NCI-H2081 (cell line): Measurements from ENCODE around the gene OSBP.
A peak's percentile ranks its signal among the peaks of the same experiment; 100 is the strongest.
"Not testable (repeated sequence)": the region's sequence is repeated elsewhere in the genome, so short reads cannot be mapped to it uniquely, and the experiment has no call there.

Experiments
- DNase-seq, 2 experiments: peaks; one replicate each; lab custom pipeline; 2025; lab: John Stamatoyannopoulos, UW

OSBP gene

DNA sequence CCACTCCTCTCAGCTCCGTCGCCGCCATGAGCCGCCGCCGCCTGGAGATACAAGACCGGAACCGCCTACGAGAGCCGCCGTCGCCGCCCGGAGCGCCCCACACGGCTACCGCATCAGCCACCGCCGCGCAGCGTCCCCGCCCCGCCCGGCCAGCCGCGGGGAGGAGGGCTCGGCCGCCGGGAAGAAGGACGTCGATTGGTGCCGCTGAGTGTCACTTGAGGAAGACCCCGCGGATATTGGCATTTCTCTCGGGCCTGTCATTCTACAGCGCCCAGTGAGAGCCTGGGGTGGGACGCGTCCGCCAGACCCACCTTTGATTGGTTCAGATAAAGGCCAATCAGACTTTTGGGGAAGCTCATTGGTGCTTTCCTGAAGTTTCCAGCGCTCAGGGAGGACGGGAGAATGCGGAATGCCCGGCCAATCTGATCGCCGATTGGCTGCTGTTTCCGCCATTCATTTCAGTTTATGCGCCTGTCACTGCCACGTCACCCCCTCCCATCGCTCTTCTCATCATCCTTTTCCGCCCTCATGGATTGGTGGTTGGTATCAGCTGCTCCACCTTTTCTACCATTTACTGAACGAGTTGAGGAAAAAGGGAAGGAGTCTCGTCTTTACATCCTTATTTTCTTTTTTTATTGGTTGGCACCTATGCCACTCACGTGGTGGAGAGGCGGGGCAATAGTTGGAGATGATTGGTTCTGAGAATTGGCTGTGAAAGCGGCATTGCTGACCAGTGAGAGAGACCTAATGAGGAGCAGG, at the start of gene OSBP:
TSS of gene OSBP (minus strand) at position 138 of the 759 bp plus-strand sequence. CDS start at position 28, 110 bp downstream.
- peak; percentile 100 for DNase-seq

- no peak for DNase-seq
These were observed 45.0 kb upstream of the OSBP start for GRCh38 chr11:59660621-59661020.

DNA sequence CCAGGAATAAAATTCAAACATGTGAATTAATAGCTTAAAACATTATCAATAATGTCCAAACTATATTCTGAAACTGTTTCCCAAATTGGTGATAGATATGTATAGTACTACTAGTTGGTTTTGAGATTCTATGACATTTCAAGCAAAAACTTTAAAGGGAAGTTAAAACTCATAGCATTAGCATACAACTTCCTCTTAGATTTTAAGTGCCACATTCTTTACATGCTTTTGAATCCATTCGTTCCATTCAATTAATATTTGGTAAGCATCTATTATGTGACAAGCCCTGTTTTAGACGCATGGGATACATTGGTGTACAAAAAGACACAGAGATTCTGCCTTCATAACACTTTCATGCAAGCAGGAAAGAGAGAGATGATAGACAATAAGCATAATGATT, 44.4 kb upstream of the OSBP start:
- DNase-seq = no peak

DNA sequence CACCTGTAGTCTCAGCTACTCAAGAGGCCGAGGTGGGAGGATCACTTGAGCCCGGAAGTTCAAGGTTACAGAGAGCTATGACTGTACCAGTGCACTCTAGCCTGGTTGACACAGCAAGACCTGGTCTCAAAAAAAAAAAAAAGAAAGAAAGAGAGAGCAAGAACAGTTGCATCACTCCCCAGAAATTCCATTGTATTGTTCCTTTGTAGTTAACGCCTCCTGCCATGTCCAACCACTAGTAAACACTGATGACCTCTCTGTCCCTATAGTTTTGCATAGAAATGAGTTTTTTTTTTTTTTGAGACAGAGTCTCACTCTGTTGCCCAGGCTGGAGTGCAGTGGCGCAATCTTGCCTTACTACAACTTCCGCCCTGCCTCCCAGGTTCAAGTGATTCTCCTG, 42.5 kb upstream of the OSBP start:
- no peak for DNase-seq

- DNase-seq = no peak
These were observed 39.3 kb upstream of the OSBP start for GRCh38 chr11:59654893-59655292.

- no peak for DNase-seq
These were observed 31.8 kb upstream of the OSBP start for GRCh38 chr11:59647245-59647980.

- no peak for DNase-seq
These were observed 29.0 kb upstream of the OSBP start for GRCh38 chr11:59644528-59644927.

DNA sequence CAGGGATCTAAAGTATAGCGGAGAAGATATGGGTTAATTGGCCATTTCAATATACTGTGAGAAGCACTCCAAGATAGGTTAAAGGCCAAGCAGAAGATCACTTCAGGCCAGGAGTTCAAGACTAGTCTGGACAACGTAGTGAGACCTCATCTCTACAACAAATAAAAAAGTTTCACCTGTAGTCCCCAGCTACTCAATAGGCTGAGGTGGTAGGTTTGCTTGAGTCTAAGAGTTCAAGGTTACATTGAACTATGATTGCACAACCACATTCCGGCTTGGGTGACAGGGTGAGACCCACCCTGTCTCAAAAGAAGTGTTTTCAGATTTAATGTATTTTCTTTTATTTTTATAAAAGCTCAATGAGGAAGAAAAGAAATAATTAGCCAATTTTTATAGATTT, 27.8 kb upstream of the OSBP start:
- no peak for DNase-seq

GRCh38 chr11:59641156-59641555, 25.6 kb upstream of the OSBP start:
- no peak for DNase-seq

- DNase-seq = no peak
These were observed 14.9 kb upstream of the OSBP start for GRCh38 chr11:59630493-59630892.

DNA sequence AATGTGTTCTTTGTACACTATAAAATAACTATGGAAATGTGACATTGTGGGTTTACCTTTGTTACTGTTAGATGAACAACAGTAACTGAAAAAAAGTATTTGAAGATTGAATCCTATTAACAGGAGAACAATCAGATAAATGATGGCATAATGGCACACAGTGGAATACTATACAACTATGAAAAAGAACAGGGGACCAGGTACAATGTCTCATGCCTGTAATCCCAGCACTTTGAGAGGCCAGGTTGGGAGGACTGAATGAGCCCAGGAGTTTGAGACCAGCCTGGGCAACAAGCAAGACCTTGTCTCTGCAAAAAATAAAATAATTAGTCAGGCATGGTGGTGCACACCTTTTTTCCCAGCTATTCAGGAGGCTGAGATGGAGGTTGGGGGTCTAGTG, 14.4 kb upstream of the OSBP start:
- no peak for DNase-seq

DNA sequence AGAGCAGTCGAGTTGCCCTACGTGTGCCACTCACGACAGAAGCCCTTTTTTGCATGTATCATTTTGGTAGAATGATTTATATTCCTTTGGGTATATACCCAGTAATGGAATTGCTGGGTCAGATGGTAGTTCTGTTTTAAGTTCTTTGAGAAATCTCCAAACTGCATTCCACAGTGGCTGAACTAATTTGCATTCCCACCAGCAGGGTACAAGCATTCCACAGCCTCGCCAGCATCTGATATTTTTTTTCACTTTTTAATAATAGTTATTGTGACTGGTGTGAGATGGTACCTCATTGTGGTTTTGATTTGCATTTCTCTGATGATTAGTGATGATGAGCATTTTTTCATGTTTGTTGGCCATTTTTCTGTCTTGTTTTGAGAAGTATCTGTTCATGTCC, 11.4 kb upstream of the OSBP start:
- not testable (repeated sequence) for DNase-seq

DNA sequence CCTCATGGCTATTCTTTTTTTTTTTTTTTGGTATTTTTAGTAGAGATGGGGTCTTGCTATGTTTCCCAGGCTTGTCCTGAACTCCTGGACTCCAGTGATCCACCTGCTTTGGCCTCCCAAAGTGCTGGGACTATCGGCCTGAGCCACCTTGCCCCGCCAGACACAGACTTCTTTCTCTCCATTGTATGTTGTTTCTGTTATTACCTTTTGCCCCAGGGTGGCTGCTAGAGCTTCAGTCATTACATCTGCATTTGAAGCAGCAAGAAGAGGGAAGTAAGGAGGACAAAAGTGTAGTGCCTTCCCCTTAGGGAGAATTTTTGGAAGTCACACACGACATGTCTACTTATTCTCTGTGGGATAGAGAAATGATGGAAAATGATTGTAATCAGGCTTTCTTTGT, 10.1 kb upstream of the OSBP start:
- DNase-seq = no peak

- no peak for DNase-seq
These were observed 2.3 kb upstream of the OSBP start for GRCh38 chr11:59617876-59618275.

- peak in 1 of 2 experiments; percentile 51 for DNase-seq
These were observed 915 bp upstream of the OSBP start for GRCh38 chr11:59616396-59616982.

DNA sequence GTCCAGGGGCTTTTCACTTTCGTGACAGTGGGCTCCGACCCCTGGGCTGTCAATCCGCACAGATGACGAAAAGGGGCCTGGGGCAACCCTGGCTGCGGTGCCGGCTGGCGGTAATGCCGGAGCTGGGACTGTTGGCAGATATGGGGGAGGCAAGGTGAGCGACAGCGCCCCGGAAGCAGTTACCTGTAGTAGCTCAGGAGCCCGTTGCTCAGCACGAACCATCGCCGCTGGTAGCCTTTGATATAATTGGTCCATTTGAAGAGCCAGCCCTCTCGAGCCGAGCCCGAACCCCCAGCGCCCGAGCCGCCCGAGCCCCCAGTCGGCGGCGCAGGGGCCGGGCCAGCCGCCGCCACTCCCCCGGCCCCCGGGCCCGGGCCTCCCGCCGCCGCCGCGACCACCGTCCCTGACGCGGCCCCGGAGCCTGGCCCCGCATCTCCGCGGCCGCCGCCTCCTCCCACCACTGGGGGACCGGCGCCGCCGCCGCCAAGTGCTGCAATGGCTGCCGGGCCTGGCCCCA, 396 bp downstream of the OSBP start:
- DNase-seq = peak; percentile 15 to 70

DNA sequence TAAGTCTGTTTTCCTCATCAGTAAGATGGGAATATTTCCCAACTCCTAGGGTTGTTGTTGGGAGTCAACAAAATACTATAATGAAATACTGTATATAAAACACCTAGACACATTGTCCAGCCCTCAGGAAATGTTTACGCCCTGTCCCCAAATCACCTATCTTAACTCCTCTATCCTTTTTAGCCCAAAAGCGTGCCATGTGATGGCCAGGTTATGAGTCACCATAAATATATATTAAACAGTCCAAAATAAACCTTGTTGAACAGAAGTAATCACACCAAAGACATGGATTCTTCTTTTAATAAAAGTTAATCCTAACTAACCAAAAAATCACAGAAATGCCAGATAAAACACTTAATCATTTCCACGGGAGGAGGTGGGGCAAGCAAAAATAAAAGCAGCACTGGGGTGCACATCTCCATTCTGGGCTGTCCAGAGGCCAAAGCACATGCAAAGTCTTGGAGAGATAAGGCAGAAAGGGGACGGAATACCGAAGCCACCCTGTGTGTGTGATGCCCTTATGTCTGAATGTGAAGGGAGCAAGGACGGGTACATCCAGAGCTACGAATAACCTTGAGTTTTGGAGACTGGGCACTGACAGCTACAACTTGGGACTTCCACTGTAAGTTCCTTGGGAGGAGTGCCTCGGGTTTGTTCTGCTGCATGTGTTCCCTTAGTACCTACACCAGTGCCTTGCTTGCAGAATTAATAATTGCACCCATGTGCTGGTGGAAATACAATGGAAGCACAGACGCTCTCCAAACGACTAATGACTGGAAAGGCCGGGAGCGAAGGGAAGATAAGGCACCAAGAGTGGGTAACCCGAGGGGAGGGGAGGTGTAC, 1.1 kb downstream of the OSBP start:
- DNase-seq = no peak

GRCh38 chr11:59611570-59612565, 3.7 kb downstream of the OSBP start:
- DNase-seq = peak; percentile 29 to 68

- DNase-seq = no peak
These were observed 5.3 kb downstream of the OSBP start for GRCh38 chr11:59610289-59610688.

- no peak for DNase-seq
These were observed 7.7 kb downstream of the OSBP start for GRCh38 chr11:59607703-59608454.
